Measurements from ENCODE around the gene FAM171A2.
"Not testable (repeated sequence)": the region's sequence is repeated elsewhere in the genome, so short reads cannot be mapped to it uniquely, and the experiment has no call there.

Gene FAM171A2
- total RNA-seq: 0 to 0.80 (median 0.35) reads per million in 18 experiments

DNA sequence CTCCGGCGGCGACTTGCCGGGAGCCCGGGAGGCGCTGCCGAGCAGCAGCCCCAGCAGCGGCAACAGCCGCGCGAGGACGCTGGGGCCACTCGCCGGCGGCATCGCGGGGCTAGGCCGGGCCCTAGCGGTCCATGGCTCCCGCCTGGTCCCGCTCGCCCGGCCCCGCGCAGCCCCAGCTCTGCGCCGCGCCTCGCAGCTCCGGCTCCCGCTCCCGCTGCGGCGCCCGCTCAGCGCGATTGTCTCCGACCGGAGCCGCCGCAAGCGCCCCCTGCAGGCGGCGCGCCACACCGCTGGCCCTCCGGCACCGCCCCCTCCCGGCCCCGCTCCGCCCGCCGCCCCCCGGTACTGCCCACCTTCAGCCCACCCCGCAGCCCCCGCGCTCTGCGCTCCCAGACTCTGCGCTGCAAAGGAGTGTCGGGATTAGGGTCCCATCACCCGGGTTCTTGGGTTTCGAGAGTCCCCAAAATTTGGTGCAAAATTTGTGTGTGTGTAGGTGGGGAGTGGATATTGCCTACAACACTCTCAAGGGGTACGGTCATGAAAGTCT lies at the start of gene FAM171A2:
TSS of gene FAM171A2 (minus strand) at position 241 of the 547 bp plus-strand sequence. CDS start at position 102, 139 bp downstream.
- DNase-seq: peak; percentile 49 to 66

DNA sequence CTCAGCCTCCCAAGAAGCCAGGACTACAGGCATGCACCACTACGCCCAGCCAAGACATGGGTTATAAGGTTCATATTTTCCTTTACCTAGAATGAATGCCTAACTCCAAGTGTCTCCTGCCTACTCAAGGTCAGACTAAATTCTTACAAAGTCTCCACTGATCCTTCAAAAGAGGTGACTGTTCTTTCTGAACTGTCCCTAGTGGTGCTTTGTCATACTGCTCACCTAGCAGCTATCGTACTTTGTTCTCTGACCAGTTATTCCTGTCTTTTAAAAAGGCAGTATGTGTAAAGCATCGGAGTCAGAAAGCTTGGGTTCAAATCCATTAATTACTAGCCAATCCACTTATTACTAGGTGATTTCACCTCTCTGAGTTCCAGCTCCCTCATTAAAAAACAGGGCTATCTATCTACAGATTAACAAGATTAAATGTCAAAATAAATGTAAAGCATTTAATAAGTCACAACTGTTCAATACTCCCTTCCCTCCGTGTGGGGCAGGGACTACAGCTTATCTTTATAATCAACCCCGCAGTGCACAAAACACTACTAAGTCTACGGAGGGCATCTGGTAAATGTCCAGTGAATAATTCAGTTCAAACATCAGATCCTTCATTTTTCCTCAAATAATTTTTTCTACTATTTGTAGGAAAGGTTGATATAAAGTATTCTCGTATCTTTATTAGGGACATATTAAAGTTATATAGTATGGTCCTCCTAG lies 45.8 kb upstream of the FAM171A2 start:
- DNase-seq: no peak

- no peak for DNase-seq
Measured at GRCh38 chr17:44408786-44409185, 45.1 kb upstream of the FAM171A2 start.

- no peak for DNase-seq
Measured at GRCh38 chr17:44402564-44403172, 39.0 kb upstream of the FAM171A2 start.

- DNase-seq: peak; percentile 18 to 20
Measured at GRCh38 chr17:44400226-44400847, 36.7 kb upstream of the FAM171A2 start.

GRCh38 chr17:44398692-44399691 lies 35.3 kb upstream of the FAM171A2 start:
- no peak for DNase-seq

- no peak for DNase-seq
Measured at GRCh38 chr17:44397479-44398440, 34.1 kb upstream of the FAM171A2 start.

DNA sequence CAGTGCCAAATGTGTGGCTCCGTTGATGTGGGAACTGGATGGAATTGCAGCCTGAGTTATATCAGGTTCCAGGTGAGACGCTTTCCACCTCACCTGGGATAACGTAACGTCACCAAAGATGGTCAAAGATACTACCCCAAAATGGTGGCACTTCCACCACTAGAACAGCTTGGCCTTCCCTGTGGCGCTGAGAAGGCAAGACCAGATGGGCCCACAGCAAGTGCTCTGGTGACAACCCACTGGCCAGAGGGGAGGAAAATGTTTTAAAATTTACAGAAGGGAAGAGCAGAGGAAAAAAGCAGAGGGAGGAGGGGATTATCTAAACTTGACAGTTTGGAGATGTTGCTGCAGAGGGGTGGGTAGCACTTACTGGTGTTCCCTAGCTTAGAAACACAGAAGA lies 33.3 kb upstream of the FAM171A2 start:
- DNase-seq: no peak

DNA sequence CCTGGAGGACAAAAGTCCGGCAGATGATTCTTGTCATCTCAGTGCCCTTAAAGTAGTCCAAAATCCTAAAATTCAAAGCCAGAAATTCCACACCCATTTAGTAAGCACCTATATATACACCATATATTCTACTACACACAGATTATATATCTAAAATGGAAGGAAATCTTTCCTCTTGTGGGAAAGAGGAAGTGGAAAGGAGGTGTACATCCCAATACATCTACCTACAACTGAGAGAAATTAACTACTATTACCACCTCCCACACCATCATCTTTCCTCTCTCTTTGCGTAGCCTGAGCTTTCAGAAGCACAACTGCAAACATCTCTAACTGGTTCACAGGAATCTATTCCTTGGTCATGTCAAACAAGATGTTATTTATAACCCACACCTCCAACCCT lies 31.2 kb upstream of the FAM171A2 start:
- no peak for DNase-seq

GRCh38 chr17:44394112-44394511 lies 30.5 kb upstream of the FAM171A2 start:
- not testable (repeated sequence) for DNase-seq

- DNase-seq: no peak
Measured at GRCh38 chr17:44390250-44390870, 26.7 kb upstream of the FAM171A2 start.

DNA sequence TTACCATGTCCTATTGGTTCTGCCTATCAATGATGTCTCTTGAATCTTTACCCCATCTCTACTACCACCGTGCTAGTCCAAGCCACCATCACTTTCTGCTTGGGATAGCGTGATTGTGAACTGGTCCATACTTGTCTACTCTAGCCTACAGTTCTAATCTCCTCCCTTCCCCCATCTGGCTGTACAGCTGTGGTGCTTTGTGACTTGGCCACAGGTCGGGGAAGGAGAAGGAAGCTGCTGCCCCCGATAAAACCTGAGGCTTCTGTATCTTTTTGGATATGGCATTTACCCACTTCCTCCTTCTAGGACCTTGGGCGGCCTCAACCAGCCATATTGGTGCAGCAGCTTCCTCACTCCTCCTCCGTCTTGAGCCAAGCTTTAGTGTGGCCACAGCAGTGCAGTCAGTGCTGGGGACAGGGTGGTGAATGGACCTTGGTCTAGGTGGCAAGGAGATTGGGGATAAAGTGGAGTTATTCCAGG lies 26.1 kb upstream of the FAM171A2 start:
- DNase-seq: peak; percentile 59 to 75

DNA sequence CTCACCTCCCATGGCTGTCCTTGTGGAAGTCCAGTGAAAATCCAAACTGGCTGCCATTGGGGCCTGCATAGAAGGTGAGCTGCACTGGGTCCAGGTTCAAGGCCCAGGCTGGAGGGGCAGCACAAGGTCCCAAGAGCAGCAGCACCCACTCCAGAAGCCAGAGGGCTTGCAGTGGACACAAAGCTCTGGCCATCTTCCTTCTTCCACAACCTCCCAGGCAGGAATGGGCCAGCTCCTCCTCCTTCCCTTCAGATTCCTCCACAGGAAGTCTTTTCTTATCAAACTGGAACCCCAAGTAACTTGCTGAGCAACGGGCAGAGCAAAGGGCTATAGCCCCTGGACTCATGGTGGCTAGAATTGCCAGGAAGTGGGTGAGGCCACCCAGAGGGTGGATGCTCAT lies 25.6 kb upstream of the FAM171A2 start, which contains the start of gene ITGA2B:
TSS of gene ITGA2B (minus strand) at position 369 of the 400 bp plus-strand sequence. CDS start at position 193, 176 bp downstream.
- DNase-seq: no peak

DNA sequence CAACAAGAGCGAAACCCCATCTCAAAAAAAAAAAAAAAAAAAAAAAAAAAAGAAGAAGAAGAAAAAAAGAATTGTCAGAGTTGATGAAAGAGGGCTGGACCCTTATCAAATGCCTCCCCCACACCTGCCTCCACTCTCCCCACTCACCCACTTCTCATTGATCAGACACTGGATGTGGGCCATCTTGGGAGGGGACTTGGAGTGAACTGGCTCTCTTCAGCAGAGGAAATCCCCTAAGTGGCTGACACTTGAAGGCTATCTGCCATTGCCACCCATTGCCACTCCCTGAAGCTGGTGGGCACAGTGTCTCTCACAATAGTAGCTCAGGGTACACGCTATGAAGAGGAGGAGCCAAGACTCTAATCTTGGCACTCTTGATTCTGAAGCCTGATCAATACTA lies 24.2 kb upstream of the FAM171A2 start:
- no peak for DNase-seq

DNA sequence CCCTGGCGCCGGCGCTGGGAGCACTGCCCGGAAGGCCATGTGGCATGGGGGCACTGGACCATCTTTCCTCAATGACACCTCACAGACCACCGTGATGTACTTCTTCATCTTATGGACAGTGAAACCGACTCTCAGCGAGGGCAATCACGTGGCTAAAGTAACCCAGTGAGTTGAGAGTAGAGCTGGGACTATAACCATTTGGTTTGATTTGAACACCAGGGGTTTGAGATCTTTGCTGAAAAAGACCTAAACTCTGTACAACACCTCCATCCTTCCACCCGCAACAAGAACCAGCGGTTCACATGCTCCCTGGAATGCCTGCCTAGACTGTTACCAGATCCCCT lies 22.5 kb upstream of the FAM171A2 start:
- DNase-seq: no peak

- DNase-seq: peak; percentile 66 to 72
Measured at GRCh38 chr17:44385287-44386181, 21.9 kb upstream of the FAM171A2 start.

DNA sequence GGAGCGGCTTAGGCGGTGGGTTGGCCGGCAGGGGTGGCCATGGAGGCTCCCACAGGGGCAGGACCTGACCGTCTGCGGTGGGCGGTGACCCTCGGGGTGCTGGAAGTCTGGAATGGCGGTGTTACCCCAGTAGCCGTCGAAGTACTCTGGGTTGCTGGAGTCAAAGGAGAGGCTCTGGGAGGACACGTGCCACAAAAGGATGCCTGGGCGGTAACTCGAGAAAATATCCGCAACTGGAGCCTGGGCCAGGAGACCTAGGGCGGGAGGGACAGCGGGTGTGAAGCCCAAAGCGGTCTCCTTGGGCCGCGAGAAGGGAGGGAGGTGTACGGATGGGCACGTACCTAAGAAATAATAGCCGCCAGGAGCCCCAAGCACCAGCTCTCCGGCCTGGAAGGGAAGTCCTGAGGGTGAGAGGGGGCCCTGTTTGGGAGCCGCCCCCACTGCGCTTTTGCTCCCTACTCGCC lies 21.2 kb upstream of the FAM171A2 start:
- no peak for DNase-seq

DNA sequence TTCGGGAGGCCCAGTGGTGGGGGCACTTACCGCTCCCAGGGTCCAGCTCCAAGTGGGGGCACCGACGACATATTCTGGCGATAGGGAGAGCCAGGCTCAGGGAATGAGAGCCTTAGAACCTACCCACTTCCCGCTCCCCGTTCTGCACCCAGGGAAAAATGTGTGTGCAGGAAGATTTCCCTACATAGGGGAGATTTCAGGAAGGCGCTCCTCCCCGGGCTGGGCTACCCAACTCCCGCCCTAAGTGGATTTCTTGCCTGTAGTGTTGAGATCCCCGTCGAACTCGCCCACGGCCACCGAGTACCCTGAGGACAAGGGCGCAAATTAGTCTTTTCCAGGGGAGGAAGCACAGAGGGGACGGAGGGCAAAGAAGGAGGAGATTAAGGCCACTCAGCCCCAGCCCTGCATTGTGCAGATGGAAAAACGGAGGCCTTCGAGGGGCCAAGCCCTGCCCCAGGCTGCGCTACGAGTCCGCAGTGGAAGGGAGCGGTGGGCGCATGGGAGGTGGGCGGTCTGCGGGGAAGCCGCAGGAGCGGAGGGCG lies 20.7 kb upstream of the FAM171A2 start:
- no peak for DNase-seq

- DNase-seq: no peak
Measured at GRCh38 chr17:44383861-44384260, 20.2 kb upstream of the FAM171A2 start.
